ENCODE measurements around the gene ZNF740.

DNA sequence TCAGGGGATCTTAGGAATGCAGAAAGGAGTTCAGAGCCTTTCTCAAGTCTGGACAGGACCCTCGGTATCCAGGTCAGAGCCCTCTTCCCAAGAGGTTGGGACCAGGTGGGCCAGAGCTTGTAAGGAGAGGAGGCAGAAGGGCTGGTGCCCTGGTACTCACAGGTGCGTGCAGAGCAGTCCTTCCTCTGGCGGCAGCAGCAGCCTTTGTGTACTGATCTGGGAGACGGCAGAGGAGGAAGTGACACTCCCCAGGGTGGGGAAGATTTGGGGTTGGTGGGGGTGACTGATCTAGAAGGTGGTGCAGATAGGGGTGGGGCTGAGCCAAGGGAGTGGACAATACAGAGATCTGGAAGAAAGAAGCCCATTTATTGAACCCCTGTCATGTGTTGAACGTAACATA is 26.5 kb downstream of the ZNF740 start, which contains the start of gene ITGB7:
- TF ChIP-seq POLR2A (IDR thresholded peaks at IDR 0.05; ENCODE audit: low read depth, low read length) (peak; percentile 99), POLR2AphosphoS5 (IDR thresholded peaks at IDR 0.05; ENCODE audit: low read depth, low read length) (peak; percentile 98), TAF1 (IDR thresholded peaks at IDR 0.05; ENCODE audit: borderline replicate concordance, low read depth, low read length) (peak; percentile 95)

Measured in GM12892 (cell line).